Neural progenitor cell (in vitro differentiated cells): Measurements from ENCODE around the gene NEK1.

Experiments used
- EZH2 ChIP-seq: fragments of 200-600 bp; sonication (generic); IDR thresholded peaks from 2 replicates; pipeline ENCODE4 v1.6.1; 2017; ENCODE audit warnings: antibody characterized with exemption, mild to moderate bottlenecking, moderate library complexity
- TF ChIP-seq, protein P1 (sequence below): fragments of 200-600 bp; sonication (generic); IDR thresholded peaks from 2 replicates; pipeline ENCODE4 v1.5.1; 2017; ENCODE audit warnings: antibody characterized with exemption, mild to moderate bottlenecking

DNA sequence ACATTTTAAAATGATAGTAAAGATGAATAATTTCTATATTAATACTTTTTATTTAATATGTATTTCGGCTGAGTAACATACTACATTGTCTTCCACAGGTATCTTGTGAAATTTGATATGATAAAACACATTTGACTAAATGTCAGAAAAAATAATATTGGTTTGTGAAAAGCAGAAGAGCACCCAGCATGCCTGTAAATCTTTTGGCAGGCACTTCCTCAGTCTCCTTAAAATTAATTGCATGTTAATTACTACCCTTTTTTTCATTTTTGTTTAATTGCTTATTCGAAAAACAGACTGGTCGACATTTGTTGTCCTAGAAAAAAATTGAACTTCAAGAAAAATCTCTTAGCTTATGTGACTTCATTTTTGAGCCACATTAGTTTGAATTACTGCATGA, 48.5 kb upstream of the NEK1 start:
- TF ChIP-seq, protein P1, sequence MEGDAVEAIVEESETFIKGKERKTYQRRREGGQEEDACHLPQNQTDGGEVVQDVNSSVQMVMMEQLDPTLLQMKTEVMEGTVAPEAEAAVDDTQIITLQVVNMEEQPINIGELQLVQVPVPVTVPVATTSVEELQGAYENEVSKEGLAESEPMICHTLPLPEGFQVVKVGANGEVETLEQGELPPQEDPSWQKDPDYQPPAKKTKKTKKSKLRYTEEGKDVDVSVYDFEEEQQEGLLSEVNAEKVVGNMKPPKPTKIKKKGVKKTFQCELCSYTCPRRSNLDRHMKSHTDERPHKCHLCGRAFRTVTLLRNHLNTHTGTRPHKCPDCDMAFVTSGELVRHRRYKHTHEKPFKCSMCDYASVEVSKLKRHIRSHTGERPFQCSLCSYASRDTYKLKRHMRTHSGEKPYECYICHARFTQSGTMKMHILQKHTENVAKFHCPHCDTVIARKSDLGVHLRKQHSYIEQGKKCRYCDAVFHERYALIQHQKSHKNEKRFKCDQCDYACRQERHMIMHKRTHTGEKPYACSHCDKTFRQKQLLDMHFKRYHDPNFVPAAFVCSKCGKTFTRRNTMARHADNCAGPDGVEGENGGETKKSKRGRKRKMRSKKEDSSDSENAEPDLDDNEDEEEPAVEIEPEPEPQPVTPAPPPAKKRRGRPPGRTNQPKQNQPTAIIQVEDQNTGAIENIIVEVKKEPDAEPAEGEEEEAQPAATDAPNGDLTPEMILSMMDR: no peak
- no peak for TF ChIP-seq EZH2
